Activated B cell treated with CpG ODN at 0.5 μM for 24 hours (primary cell): ENCODE measurements around the gene RNF225. TPM values are rescaled to one million over a fixed set of nuclear protein-coding genes. Genes with fewer than 3 reads are reported as not detected.
A peak's percentile ranks its signal among the peaks of the same experiment; 100 is the strongest.
"Not testable (repeated sequence)": the region's sequence is repeated elsewhere in the genome, so short reads cannot be mapped to it uniquely, and the experiment has no call there.

Experiments
- ATAC-seq: fragments of 200-7000 bp; cut with Tn5 transposase; one replicate; pipeline ENCODE4 v1.10.0; 2021; ENCODE audit warnings: low read depth, mild to moderate bottlenecking, moderate library complexity
- CTCF ChIA-PET: fragments of 350-600 bp; sonication (Branson Sonifier 250); formaldehyde crosslinking; loops from one replicate; lab custom pipeline; 2021; ENCODE audit warnings: antibody characterized with exemption; lab: Charles Lee
- POLR2A ChIA-PET: fragments of 350-600 bp; sonication (Branson Sonifier 250); formaldehyde crosslinking; loops from one replicate; lab custom pipeline; 2021; ENCODE audit warnings: antibody characterized with exemption; lab: Charles Lee
- DNase-seq: peaks from one replicate; pipeline ENCODE4 v3.0.0; 2022
- H3K27ac Mint-ChIP-seq: one replicate; pipeline ENCODE4 v1.8.0; 2020; ENCODE audit warnings: mixed read lengths
- H3K27me3 Mint-ChIP-seq: one replicate; pipeline ENCODE4 v1.8.0; 2021; ENCODE audit warnings: mixed read lengths
- H3K36me3 Mint-ChIP-seq: one replicate; pipeline ENCODE4 v1.8.0; 2021; ENCODE audit warnings: low read depth, mixed read lengths
- H3K4me1 Mint-ChIP-seq: one replicate; pipeline ENCODE4 v1.8.0; 2021; ENCODE audit warnings: mixed read lengths
- H3K4me3 Mint-ChIP-seq: one replicate; pipeline ENCODE4 v1.8.0; 2020; ENCODE audit warnings: mild to moderate bottlenecking, mixed read lengths
- H3K9me3 Mint-ChIP-seq: one replicate; pipeline ENCODE4 v1.8.0; 2020; ENCODE audit warnings: mixed read lengths
- CTCF ChIP-seq: fragments of 200-600 bp; IDR thresholded peaks from one replicate; pipeline ENCODE4 v1.8.0; 2022; ENCODE audit warnings: antibody characterized with exemption, mild to moderate bottlenecking
- intact Hi-C: fragments of 100-400 bp; cut with micrococcal nuclease; formaldehyde crosslinking; loops from one replicate; pipeline ENCODE4 v1.15.1; 2024
- total RNA-seq: library from RNA; stranded (reverse); gene quantifications from 2 replicates; pipeline ENCODE4 v1.2.3, GENCODE V29; 2022

Gene RNF225
- total RNA-seq, 1 donor from 2014 or later, result not detected

- H3K36me3 Mint-ChIP-seq, result peaks cover 51% of the 10 kb centered on the region
- intact Hi-C loops, result loop anchor here (1.0 to 2.0 kb wide), 14 partner anchors 11 to 135 kb away; partner anchors contain the start of genes ERVK3-1, MZF1, RPS5 and ZBTB45
Observed at GRCh38 chr19:58439576-58440554, 44.4 kb downstream of the RNF225 start, which contains the start of gene ZNF132. TSS of gene ZNF132 (minus strand) at chr19:58440153. CDS start at chr19:58439821, 332 bp downstream.

GRCh38 chr19:58440556-58440955 is 45.1 kb downstream of the RNF225 start:
- CTCF ChIA-PET, result interaction anchor here (1.2 kb wide), 1 partner anchor 80 kb away, joined by 4 read pairs; the partner anchor contains the start of gene ZBTB45
- no peak for TF ChIP-seq CTCF
- ATAC-seq (no peak), DNase-seq (no peak)
- H3K27me3 Mint-ChIP-seq, result peaks cover 4% of the 10 kb centered on the region
- peak overlapping the region; percentile 97 for H3K27ac Mint-ChIP-seq
- H3K36me3 Mint-ChIP-seq, result peaks cover 44% of the 10 kb centered on the region
- POLR2A ChIA-PET, result interaction anchor here (0.6 to 2.2 kb wide), 15 partner anchors 11 to 694 kb away, joined by 3 to 19 read pairs (median 4); partner anchors contain the start of genes UBE2M, ZNF324B, ZNF497 and ZNF584
- peaks cover 20% of the 10 kb centered on the region for H3K4me1 Mint-ChIP-seq
- intact Hi-C loops, result loop anchor here (1.0 to 2.0 kb wide), 14 partner anchors 11 to 135 kb away; partner anchors contain the start of genes ERVK3-1, MZF1, RPS5 and ZBTB45
- peaks cover 38% of the 10 kb centered on the region for H3K9me3 Mint-ChIP-seq
- peak overlapping the region; percentile 96 for H3K4me3 Mint-ChIP-seq

More at GRCh38 chr19:58439576-58440554, 44.4 kb downstream of the RNF225 start, which contains the start of gene ZNF132:
- peak within 1 kb of the TSS; percentile 96 for H3K4me3 Mint-ChIP-seq
- DNase-seq (peak; percentile 88), ATAC-seq (peak; percentile 97)
- H3K27ac Mint-ChIP-seq, result peak within 1 kb of the TSS; percentile 97
- peaks cover 20% of the 10 kb centered on the region for H3K4me1 Mint-ChIP-seq
- CTCF ChIA-PET, result interaction anchor here (1.2 kb wide), 1 partner anchor 81 kb away, joined by 4 read pairs; the partner anchor contains the start of gene ZBTB45
- H3K9me3 Mint-ChIP-seq, result peaks cover 42% of the 10 kb centered on the region
- TF ChIP-seq CTCF, result no peak
- POLR2A ChIA-PET, result interaction anchor here (0.5 to 2.2 kb wide), 24 partner anchors 11 to 694 kb away, joined by 3 to 19 read pairs (median 4); partner anchors contain the start of genes CHMP2A, UBE2M, ZBTB45 and ZNF324B
- H3K27me3 Mint-ChIP-seq, result peaks cover 4% of the 10 kb centered on the region

GRCh38 chr19:58442986-58443385 is 47.5 kb downstream of the RNF225 start:
- POLR2A ChIA-PET, result interaction anchor here (0.6 to 1.2 kb wide), 2 partner anchors 34 to 94 kb away, joined by 3 to 4 read pairs; partner anchors contain the start of gene ZNF584
- DNase-seq, CTCF ChIA-PET, H3K4me3 Mint-ChIP-seq, intact Hi-C loops, ATAC-seq, H3K27ac Mint-ChIP-seq: not testable (repeated sequence)
- H3K4me1 Mint-ChIP-seq, result peaks cover 19% of the 10 kb centered on the region
- H3K27me3 Mint-ChIP-seq, result peaks cover 17% of the 10 kb centered on the region
- H3K9me3 Mint-ChIP-seq, result peaks cover 22% of the 10 kb centered on the region
- H3K36me3 Mint-ChIP-seq, result peaks cover 21% of the 10 kb centered on the region

Other genes starting within 250 kb of the RNF225 start
- gene ZNF329, start 244.9 kb upstream of the RNF225 start, total RNA-seq, result 9.7 and 10.8 TPM in 2 replicates
- gene ZNF274, start 212.6 kb upstream of the RNF225 start, total RNA-seq, result 47.2 and 50.3 TPM in 2 replicates
- 45.2 and 61.7 TPM in 2 replicates for gene ZNF544, start 166.7 kb upstream of the RNF225 start, total RNA-seq
- 4.7 and 5.3 TPM in 2 replicates for gene ZNF8, start 116.7 kb upstream of the RNF225 start, total RNA-seq
- gene ERVK3-1, start 90.3 kb upstream of the RNF225 start, total RNA-seq, result 61.4 and 74.3 TPM in 2 replicates
- gene ZSCAN22, start 68.7 kb upstream of the RNF225 start, total RNA-seq, result 4.7 and 4.8 TPM in 2 replicates
- gene A1BG, start 42.2 kb upstream of the RNF225 start, total RNA-seq, result 21.8 and 26.8 TPM in 2 replicates
- gene ZNF497, start 32.9 kb upstream of the RNF225 start, total RNA-seq, result 1.7 and 2.1 TPM in 2 replicates
- gene ZNF837, start 14.6 kb upstream of the RNF225 start, total RNA-seq, result 3.1 and 3.5 TPM in 2 replicates
- gene RPS5, start 8.4 kb upstream of the RNF225 start, total RNA-seq, result 1,982 and 2,193 TPM in 2 replicates
- gene ZNF584, start 13.0 kb downstream of the RNF225 start, total RNA-seq, result 8.6 and 9.6 TPM in 2 replicates
- 9.2 and 10.4 TPM in 2 replicates for gene ZNF132, start 44.5 kb downstream of the RNF225 start, total RNA-seq
- gene ZNF324B, start 56.0 kb downstream of the RNF225 start, total RNA-seq, result 11.1 and 11.7 TPM in 2 replicates
- 11.8 and 13.1 TPM in 2 replicates for gene ZNF324, start 71.4 kb downstream of the RNF225 start, total RNA-seq
- gene ZNF446, start 80.7 kb downstream of the RNF225 start, total RNA-seq, result 9.6 and 10.4 TPM in 2 replicates
- gene SLC27A5, start 116.3 kb downstream of the RNF225 start, total RNA-seq, result 8.0 and 10.2 TPM in 2 replicates
- gene ZBTB45, start 124.2 kb downstream of the RNF225 start, total RNA-seq, result 18.0 and 20.2 TPM in 2 replicates
- gene TRIM28, start 148.4 kb downstream of the RNF225 start, total RNA-seq, result 380 and 407 TPM in 2 replicates
- gene CHMP2A, start 159.4 kb downstream of the RNF225 start, total RNA-seq, result 95.6 and 96.3 TPM in 2 replicates
- gene UBE2M, start 163.0 kb downstream of the RNF225 start, total RNA-seq, result 55.1 and 66.7 TPM in 2 replicates
- gene MZF1, start 177.7 kb downstream of the RNF225 start, total RNA-seq, result 41.9 and 54.5 TPM in 2 replicates